ENCODE results near the gene BROX. TPM values are rescaled to one million over a fixed set of nuclear protein-coding genes. Genes with fewer than 3 reads are reported as not detected.

BROX gene
- total and polyA plus RNA-seq, 2 donors (not counting 3 experiments of a cell fraction or from before 2014, with no cell fraction given), result 7.3 to 39.7 TPM

GRCh38 chr1:222777463-222777862 lies 65.1 kb downstream of the BROX start:
- BruUV-seq (replicated peaks), result no TSS peak
- TF ChIP-seq GATA2 (IDR thresholded peaks at IDR 0.05; ENCODE audit: insufficient read depth, insufficient read length, low read depth, low read length) (no peak), MYC (IDR thresholded peaks at IDR 0.05; ENCODE audit: low read depth, low read length) (no peak), EZH2 (IDR thresholded peaks at IDR 0.05; ENCODE audit: borderline replicate concordance, low read depth, low read length, severe bottlenecking) (no peak), JUN (IDR thresholded peaks at IDR 0.05; ENCODE audit: borderline replicate concordance, insufficient read depth, insufficient read length, low read depth) (no peak), POLR2A (IDR thresholded peaks at IDR 0.05; ENCODE audit: low read depth, low read length) (no peak), FOS (IDR thresholded peaks at IDR 0.05; ENCODE audit: borderline replicate concordance, insufficient read depth, low read length) (no peak), POLR2AphosphoS5 (IDR thresholded peaks at IDR 0.05; ENCODE audit: insufficient read depth, low read depth, low read length) (no peak)
- TF ChIP-seq, protein P1, sequence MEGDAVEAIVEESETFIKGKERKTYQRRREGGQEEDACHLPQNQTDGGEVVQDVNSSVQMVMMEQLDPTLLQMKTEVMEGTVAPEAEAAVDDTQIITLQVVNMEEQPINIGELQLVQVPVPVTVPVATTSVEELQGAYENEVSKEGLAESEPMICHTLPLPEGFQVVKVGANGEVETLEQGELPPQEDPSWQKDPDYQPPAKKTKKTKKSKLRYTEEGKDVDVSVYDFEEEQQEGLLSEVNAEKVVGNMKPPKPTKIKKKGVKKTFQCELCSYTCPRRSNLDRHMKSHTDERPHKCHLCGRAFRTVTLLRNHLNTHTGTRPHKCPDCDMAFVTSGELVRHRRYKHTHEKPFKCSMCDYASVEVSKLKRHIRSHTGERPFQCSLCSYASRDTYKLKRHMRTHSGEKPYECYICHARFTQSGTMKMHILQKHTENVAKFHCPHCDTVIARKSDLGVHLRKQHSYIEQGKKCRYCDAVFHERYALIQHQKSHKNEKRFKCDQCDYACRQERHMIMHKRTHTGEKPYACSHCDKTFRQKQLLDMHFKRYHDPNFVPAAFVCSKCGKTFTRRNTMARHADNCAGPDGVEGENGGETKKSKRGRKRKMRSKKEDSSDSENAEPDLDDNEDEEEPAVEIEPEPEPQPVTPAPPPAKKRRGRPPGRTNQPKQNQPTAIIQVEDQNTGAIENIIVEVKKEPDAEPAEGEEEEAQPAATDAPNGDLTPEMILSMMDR (IDR thresholded peaks at IDR 0.05; ENCODE audit: extremely low read depth in 1 of 2, insufficient read depth in 1 of 2, low read depth in 1 of 2, low read length in 2 of 2), result no peak
- TF ChIP-seq, protein P2, sequence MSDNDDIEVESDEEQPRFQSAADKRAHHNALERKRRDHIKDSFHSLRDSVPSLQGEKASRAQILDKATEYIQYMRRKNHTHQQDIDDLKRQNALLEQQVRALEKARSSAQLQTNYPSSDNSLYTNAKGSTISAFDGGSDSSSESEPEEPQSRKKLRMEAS (IDR thresholded peaks at IDR 0.05; ENCODE audit: insufficient read depth, insufficient read length), result no peak
- DNase-seq (ENCODE audit: low read depth, low spot score) (no peak), FAIRE-seq (no peak)
- Histone ChIP-seq H3K9me1 (replicated peaks; ENCODE audit: control insufficient read depth, extremely low read depth, insufficient read depth, low read length) (no peaks in the 10 kb centered on the region), H3K36me3 (ENCODE audit: control insufficient read depth in 2 of 2, extremely low read depth in 1 of 2, insufficient read depth in 2 of 2, low read length in 2 of 2) (no peaks in the 10 kb centered on the region), H3K27me3 (ENCODE audit: control insufficient read depth in 2 of 2, insufficient read depth in 2 of 2, low read length in 2 of 2) (peaks cover 0 to 1% of the 10 kb centered on the region in 2 experiments), H3K4me3 (replicated peaks in 1 of 3; ENCODE audit: insufficient read depth in 1 of 3, low read depth in 1 of 3, low read length in 3 of 3) (no peak overlapping the region), H2AFZ (ENCODE audit: low read depth, low read length) (no peak overlapping the region), H3K4me1 (ENCODE audit: control insufficient read depth, extremely low read depth, insufficient read depth, low read length) (no peaks in the 10 kb centered on the region), H3K27ac (ENCODE audit: insufficient read depth, low read depth, low read length) (no peak overlapping the region), H3K9me3 (replicated peaks; ENCODE audit: control insufficient read depth, insufficient read depth, low read length) (no peaks in the 10 kb centered on the region), H4K20me1 (replicated peaks; ENCODE audit: control insufficient read depth, extremely low read depth, insufficient read depth, low read length) (no peaks in the 10 kb centered on the region), H3K9ac (replicated peaks; ENCODE audit: extremely low read depth, insufficient read depth, low read length) (no peak overlapping the region), H3K4me2 (ENCODE audit: insufficient read depth, low read length) (no peak overlapping the region), H3K79me2 (ENCODE audit: control insufficient read depth, insufficient read depth, low read length) (no peaks in the 10 kb centered on the region)
- dilution Hi-C loops (cut with MboI; ENCODE audit: extremely low pct_ligation_motif_present, low sequenced_read_pairs) (loop anchor here (25.0 kb wide), 1 partner anchor 310 kb away; no protein-coding TSS in a partner anchor), intact Hi-C loops (cut with micrococcal nuclease) (no loop called here)
- ChIA-PET CTCF (interaction anchor here (1.3 kb wide), 1 partner anchor 27 kb away, joined by 4 read pairs; no protein-coding TSS in a partner anchor), POLR2A (no interaction called here)

Measured in endothelial cell of umbilical vein (primary cell).